Trophoblast cell (in vitro differentiated cells and primary cell): ENCODE measurements around the gene WDR45B.
"Not testable (repeated sequence)": the region's sequence is repeated elsewhere in the genome, so short reads cannot be mapped to it uniquely, and the experiment has no call there.

Experiments used
- DNase-seq, 2 donors: peaks; one replicate each; pipeline ENCODE4 v3.0.0-alpha.2; 2016
- H2AFZ ChIP-seq: 2 replicates; pipeline ENCODE4 v1.6.1; 2013; ENCODE audit warnings: low read length, moderate library complexity, mild to moderate bottlenecking; ENCODE audit not compliant: insufficient read depth, poor library complexity
- H2AK5ac ChIP-seq: 2 replicates; pipeline ENCODE4 v1.6.1; 2013; ENCODE audit warnings: mild to moderate bottlenecking, low read length
- H2BK120ac ChIP-seq: 2 replicates; pipeline ENCODE4 v1.6.1; 2013; ENCODE audit warnings: low read length, mild to moderate bottlenecking, moderate library complexity; ENCODE audit not compliant: insufficient read depth, poor library complexity
- H2BK12ac ChIP-seq: 2 replicates; pipeline ENCODE4 v1.6.1; 2013; ENCODE audit warnings: mild to moderate bottlenecking, low read length, moderate library complexity
- H2BK5ac ChIP-seq: 2 replicates; pipeline ENCODE4 v1.6.1; 2013; ENCODE audit warnings: low read length, low read depth, moderate library complexity, mild to moderate bottlenecking; ENCODE audit not compliant: poor library complexity
- H3K14ac ChIP-seq: 2 replicates; pipeline ENCODE4 v1.6.1; 2013; ENCODE audit warnings: mild to moderate bottlenecking, low read length
- H3K18ac ChIP-seq: 2 replicates; pipeline ENCODE4 v1.6.1; 2013; ENCODE audit warnings: mild to moderate bottlenecking, low read length
- H3K23ac ChIP-seq: 2 replicates; pipeline ENCODE4 v1.6.1; 2013; ENCODE audit warnings: low read length
- H3K27ac ChIP-seq: 2 replicates; pipeline ENCODE4 v1.5.1; 2013; ENCODE audit warnings: low read depth, mild to moderate bottlenecking, inconsistent platforms, low read length, moderate library complexity
- H3K27me3 ChIP-seq: 2 replicates; pipeline ENCODE4 v1.6.1; 2013; ENCODE audit warnings: inconsistent platforms, mild to moderate bottlenecking, low read length, moderate library complexity; ENCODE audit not compliant: insufficient read depth
- H3K36me3 ChIP-seq, 2 experiments: 1 replicate in 1 of 2; 2 replicates in 1 of 2; pipeline ENCODE4 v1.6.1; 2013; ENCODE audit warnings: low read length in 2 of 2, mild to moderate bottlenecking in 2 of 2, moderate library complexity in 1 of 2; ENCODE audit not compliant: insufficient read depth in 2 of 2, control insufficient read depth in 1 of 2
- H3K4ac ChIP-seq: 2 replicates; pipeline ENCODE4 v1.6.1; 2013; ENCODE audit warnings: low read depth, mild to moderate bottlenecking, low read length, moderate library complexity
- H3K4me1 ChIP-seq, 2 experiments: 1 replicate in 1 of 2; 2 replicates in 1 of 2; pipeline ENCODE4 v1.6.1; 2013; ENCODE audit warnings: low read length in 2 of 2, mild to moderate bottlenecking in 2 of 2, moderate library complexity in 1 of 2; ENCODE audit not compliant: insufficient read depth in 2 of 2, control insufficient read depth in 1 of 2
- H3K4me2 ChIP-seq: 2 replicates; pipeline ENCODE4 v1.6.1; 2013; ENCODE audit warnings: inconsistent platforms, mild to moderate bottlenecking, low read length, moderate library complexity
- H3K4me3 ChIP-seq: 2 replicates; pipeline ENCODE4 v1.5.1; 2013; ENCODE audit warnings: mild to moderate bottlenecking, low read depth, low read length, inconsistent platforms
- H3K79me1 ChIP-seq: one replicate; pipeline ENCODE4 v1.6.1; 2013; ENCODE audit warnings: low read length
- H3K79me2 ChIP-seq: 2 replicates; pipeline ENCODE4 v1.6.1; 2013; ENCODE audit warnings: low read length, mild to moderate bottlenecking; ENCODE audit not compliant: control insufficient read depth, insufficient read depth, poor library complexity
- H3K9ac ChIP-seq: 2 replicates; pipeline ENCODE4 v1.6.1; 2013; ENCODE audit warnings: mild to moderate bottlenecking, low read length
- H3K9me3 ChIP-seq: 2 replicates; pipeline ENCODE4 v1.6.1; 2013; ENCODE audit warnings: low read depth, mild to moderate bottlenecking, control low read depth, inconsistent platforms, low read length; ENCODE audit not compliant: insufficient read depth
- H4K12ac ChIP-seq: 2 replicates; pipeline ENCODE4 v1.6.1; 2013; ENCODE audit warnings: low read depth, mild to moderate bottlenecking, low read length, moderate library complexity
- H4K8ac ChIP-seq: 2 replicates; pipeline ENCODE4 v1.6.1; 2013; ENCODE audit warnings: low read depth, mild to moderate bottlenecking, low read length, moderate library complexity
- H4K91ac ChIP-seq: one replicate; pipeline ENCODE4 v1.6.1; 2013; ENCODE audit warnings: low read depth, mild to moderate bottlenecking, low read length, moderate library complexity
- WGBS: extraction: QIAGEN DNeasy Blood & Tissue Kit; methylation state at CpG from one replicate; pipeline ENCODE4 v1.1.7; 2013; ENCODE audit warnings: missing lambda C conversion rate; ENCODE audit not compliant: insufficient read length, insufficient coverage; ENCODE audit errors: extremely low coverage; 5-methylcytosine and 5-hydroxymethylcytosine counted together

The WDR45B gene

DNA sequence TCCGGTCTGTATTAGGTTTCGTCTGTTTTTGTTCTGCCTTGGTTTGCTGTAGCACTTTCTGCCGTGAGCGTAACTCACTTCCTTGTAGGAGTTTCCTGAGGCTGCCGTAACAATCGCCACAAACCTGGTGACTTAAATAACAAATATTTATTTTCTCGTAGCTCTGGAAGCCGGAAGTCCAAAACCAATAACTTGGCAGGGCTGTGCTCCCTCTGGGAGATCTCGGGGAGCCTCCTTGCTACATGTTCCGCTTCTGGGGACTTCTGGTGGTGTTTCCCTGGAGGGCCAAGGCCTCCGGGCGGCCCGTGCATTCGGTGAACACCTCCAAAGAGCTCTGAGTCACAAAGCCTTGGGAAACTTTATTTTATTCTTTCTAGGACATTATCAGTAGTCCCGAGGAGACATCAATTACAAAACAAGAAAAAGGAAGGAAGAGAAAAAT lies 6.8 kb upstream of the WDR45B start:
- Histone ChIP-seq H3K4me2 (no peak overlapping the region), H2BK5ac (no peak overlapping the region), H3K14ac (no peak overlapping the region), H4K12ac (no peak overlapping the region), H3K27ac (no peak overlapping the region), H4K91ac (no peak overlapping the region), H3K4me1 (no peaks in the 10 kb centered on the region), H3K4me3 (no peak overlapping the region), H2AFZ (no peak overlapping the region), H2AK5ac (no peak overlapping the region), H3K18ac (no peak overlapping the region), H3K79me2 (no peaks in the 10 kb centered on the region), H3K79me1 (no peaks in the 10 kb centered on the region), H3K4ac (no peak overlapping the region), H3K27me3 (no peaks in the 10 kb centered on the region), H3K36me3 (no peaks in the 10 kb centered on the region), H4K8ac (no peak overlapping the region), H3K9ac (no peak overlapping the region), H2BK12ac (no peak overlapping the region), H3K23ac (no peak overlapping the region), H3K9me3 (peaks cover 7% of the 10 kb centered on the region), H2BK120ac (no peak overlapping the region)
- peak in 1 of 2 donors; percentile 34 for DNase-seq
- WGBS, result no CpG with 5 or more reads among the region's 15 CpGs

DNA sequence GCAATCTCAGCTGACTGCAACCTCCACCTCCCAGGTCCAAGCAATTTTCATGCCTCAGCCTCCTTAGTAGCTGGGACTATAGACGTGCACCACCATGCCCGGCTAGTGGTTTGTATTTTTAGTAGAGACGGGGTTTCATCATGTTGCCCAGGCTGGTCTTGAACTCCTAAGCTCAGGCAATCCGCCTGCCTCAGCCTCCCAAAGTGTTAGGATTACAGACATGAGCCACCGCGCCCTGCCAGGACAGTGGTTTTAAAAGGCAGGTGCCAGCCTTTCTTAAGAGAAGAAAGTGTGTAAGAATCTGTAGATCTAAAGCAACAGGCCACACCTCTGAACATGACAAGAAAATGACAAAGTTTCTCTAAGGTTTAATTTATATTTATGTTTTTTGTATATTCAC lies 6.4 kb upstream of the WDR45B start:
- H3K4me2 ChIP-seq, H3K36me3 ChIP-seq, H3K27ac ChIP-seq, H3K79me1 ChIP-seq, H3K9me3 ChIP-seq, H4K8ac ChIP-seq, H2BK120ac ChIP-seq, DNase-seq, H3K18ac ChIP-seq, H2BK5ac ChIP-seq, H4K12ac ChIP-seq, H2AK5ac ChIP-seq, H3K4ac ChIP-seq, H4K91ac ChIP-seq, H2BK12ac ChIP-seq, H3K23ac ChIP-seq, H3K79me2 ChIP-seq, H2AFZ ChIP-seq, H3K14ac ChIP-seq, H3K4me1 ChIP-seq, H3K27me3 ChIP-seq, H3K9ac ChIP-seq, H3K4me3 ChIP-seq: not testable (repeated sequence)
- WGBS, result no CpG with 5 or more reads among the region's 6 CpGs

DNA sequence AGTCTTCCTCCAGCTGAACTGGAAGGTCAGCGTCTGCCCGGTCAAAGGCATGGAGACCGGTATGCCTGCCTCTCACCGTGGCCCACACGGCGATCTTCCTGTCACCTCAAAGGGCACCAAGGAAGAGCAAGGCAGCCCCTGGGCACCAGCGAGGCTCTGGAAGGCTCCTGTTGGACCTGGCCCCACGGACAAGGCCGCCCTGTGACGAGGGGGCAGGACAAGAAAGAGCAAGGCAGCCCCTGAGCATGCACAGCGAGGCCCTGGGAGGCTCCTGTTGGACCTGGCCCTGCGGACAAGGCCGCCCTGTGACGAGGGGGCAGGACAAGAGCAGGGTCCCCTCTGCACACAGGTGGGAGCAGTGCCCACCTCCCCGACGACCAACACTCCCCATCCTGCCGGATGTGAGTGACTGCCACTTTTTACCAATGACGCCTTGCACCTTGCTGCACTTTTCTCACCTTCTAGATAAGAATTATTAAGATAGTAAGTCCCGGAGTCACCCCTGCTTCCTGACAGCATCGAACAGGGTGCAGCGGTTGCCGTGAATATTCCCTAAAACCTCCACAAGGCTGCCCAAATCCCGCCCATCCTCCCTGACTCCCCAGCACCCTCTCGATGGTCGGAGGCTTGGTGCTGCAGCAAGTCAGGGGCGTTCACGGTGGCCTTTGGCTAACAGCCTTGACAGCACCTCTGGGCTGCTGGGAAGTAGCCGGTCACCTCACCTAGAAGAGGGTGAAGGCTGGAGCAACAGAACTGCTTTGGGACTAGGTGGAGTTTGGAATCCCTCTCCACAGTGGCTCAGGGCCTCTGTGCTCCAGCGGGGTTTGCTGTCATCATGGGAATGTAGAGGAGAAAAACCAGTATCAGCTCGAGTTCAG lies 5.6 kb upstream of the WDR45B start:
- Histone ChIP-seq H3K36me3 (no peaks in the 10 kb centered on the region), H3K79me1 (no peaks in the 10 kb centered on the region), H3K9me3 (peaks cover 3% of the 10 kb centered on the region), H3K4me1 (peaks cover 0 to 2% of the 10 kb centered on the region in 2 experiments), H3K23ac (no peak overlapping the region), H4K12ac (no peak overlapping the region), H2BK12ac (no peak overlapping the region), H2AFZ (no peak overlapping the region), H2BK120ac (no peak overlapping the region), H3K79me2 (no peaks in the 10 kb centered on the region), H3K27me3 (no peaks in the 10 kb centered on the region), H2AK5ac (no peak overlapping the region), H3K9ac (peak overlapping the region; percentile 12), H3K27ac (no peak overlapping the region), H3K14ac (no peak overlapping the region), H3K4me3 (no peak overlapping the region), H4K91ac (no peak overlapping the region), H2BK5ac (no peak overlapping the region), H3K18ac (no peak overlapping the region), H3K4ac (no peak overlapping the region), H4K8ac (no peak overlapping the region), H3K4me2 (no peak overlapping the region)
- DNase-seq, result no peak
- WGBS, result no CpG with 5 or more reads among the region's 30 CpGs

DNA sequence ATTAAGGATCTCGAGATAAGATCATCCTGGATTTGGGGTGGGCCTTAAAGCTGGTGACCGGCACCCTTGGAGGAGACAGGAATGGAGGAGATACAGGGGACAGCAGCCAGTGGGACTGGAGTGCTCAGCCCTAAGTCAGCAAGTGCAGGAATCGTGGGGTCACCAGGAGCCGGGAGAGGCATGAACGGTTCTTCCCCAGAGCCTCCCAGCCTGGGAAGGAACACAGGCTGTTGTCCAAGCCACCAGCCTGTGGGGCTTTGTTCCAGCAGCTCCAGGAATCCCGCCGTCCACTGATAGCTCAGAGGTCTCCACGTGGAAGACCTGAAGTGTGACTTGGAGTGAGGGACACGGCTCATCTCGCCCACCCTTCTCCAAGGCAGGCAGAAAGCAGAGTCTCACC lies 2.5 kb upstream of the WDR45B start:
- no CpG with 5 or more reads among the region's 10 CpGs for WGBS
- no peak overlapping the region for H3K4me3 ChIP-seq
- no peak overlapping the region for H3K23ac ChIP-seq

More for the DNA sequence above, 2.5 kb upstream of the WDR45B start:
- Histone ChIP-seq H3K4me2 (no peak overlapping the region), H3K4me1 (peaks cover 0 to 9% of the 10 kb centered on the region in 2 experiments), H3K14ac (no peak overlapping the region), H3K79me2 (peaks cover 12% of the 10 kb centered on the region), H4K8ac (no peak overlapping the region), H2BK120ac (no peak overlapping the region), H4K91ac (no peak overlapping the region), H3K36me3 (no peaks in the 10 kb centered on the region), H4K12ac (no peak overlapping the region), H3K27ac (no peak overlapping the region), H2AFZ (no peak overlapping the region), H3K9ac (no peak overlapping the region), H2AK5ac (no peak overlapping the region), H3K27me3 (no peaks in the 10 kb centered on the region), H3K18ac (no peak overlapping the region), H2BK12ac (no peak overlapping the region), H3K79me1 (peaks cover 5% of the 10 kb centered on the region), H3K9me3 (no peaks in the 10 kb centered on the region), H3K4ac (no peak overlapping the region), H2BK5ac (no peak overlapping the region)
- DNase-seq, result no peak
